ENCODE measurements around the gene TNFRSF1B. TPM values are rescaled to one million over a fixed set of nuclear protein-coding genes. Genes with fewer than 3 reads are reported as not detected.
A peak's percentile ranks its signal among the peaks of the same experiment; 100 is the strongest.

The TNFRSF1B gene
- total RNA-seq, 1 donor from 2014 or later: 98.6 TPM

- H3K4me1 Mint-ChIP-seq: peaks cover 86% of the 10 kb centered on the region
- H3K27ac Mint-ChIP-seq: peak overlapping the region; percentile 62
- intact Hi-C loops (cut with micrococcal nuclease): no loop called here
- no peaks in the 10 kb centered on the region for H3K27me3 Mint-ChIP-seq
- no peak for DNase-seq
- CTCF ChIA-PET: interaction anchor here (1.1 to 7.5 kb wide), 2 partner anchors 9 to 76 kb away, joined by 4 to 116 read pairs; no protein-coding TSS in a partner anchor
- TF ChIP-seq CTCF (IDR thresholded peaks at IDR 0.05): no peak
- H3K4me3 Mint-ChIP-seq: no peak overlapping the region
- peaks cover 61% of the 10 kb centered on the region for H3K36me3 Mint-ChIP-seq (ENCODE audit: low read depth)
- POLR2A ChIA-PET: interaction anchor here (0.7 to 1.5 kb wide), 2 partner anchors 47 to 75 kb away, joined by 4 to 5 read pairs; no protein-coding TSS in a partner anchor
- ATAC-seq (ENCODE audit: low read depth): no peak
- H3K9me3 Mint-ChIP-seq: no peaks in the 10 kb centered on the region
These were observed 33.4 kb downstream of the TNFRSF1B start for GRCh38 chr1:12200208-12200607.

GRCh38 chr1:12201352-12202189, 34.8 kb downstream of the TNFRSF1B start:
- Mint-ChIP-seq H3K27me3 (no peaks in the 10 kb centered on the region), H3K4me3 (no peak overlapping the region), H3K36me3 (ENCODE audit: low read depth) (peaks cover 65% of the 10 kb centered on the region), H3K4me1 (peaks cover 81% of the 10 kb centered on the region), H3K27ac (peak overlapping the region; percentile 68), H3K9me3 (no peaks in the 10 kb centered on the region)
- DNase-seq (no peak), ATAC-seq (ENCODE audit: low read depth) (no peak)
- ChIA-PET POLR2A (interaction anchor here (0.7 to 1.5 kb wide), 8 partner anchors 35 to 294 kb away, joined by 3 to 7 read pairs (median 4); partner anchors contain the start of gene TNFRSF1B), CTCF (interaction anchor here (1.4 to 7.5 kb wide), 2 partner anchors 13 to 77 kb away, joined by 3 to 116 read pairs; no protein-coding TSS in a partner anchor)
- TF ChIP-seq CTCF (IDR thresholded peaks at IDR 0.05): no peak
- intact Hi-C loops (cut with micrococcal nuclease): no loop called here

GRCh38 chr1:12202190-12202497, 35.4 kb downstream of the TNFRSF1B start:
- Mint-ChIP-seq H3K4me1 (peaks cover 75% of the 10 kb centered on the region), H3K27ac (peak overlapping the region; percentile 79), H3K27me3 (no peaks in the 10 kb centered on the region), H3K36me3 (ENCODE audit: low read depth) (peaks cover 66% of the 10 kb centered on the region), H3K4me3 (no peak overlapping the region), H3K9me3 (no peaks in the 10 kb centered on the region)
- no peak for TF ChIP-seq CTCF (IDR thresholded peaks at IDR 0.05)
- CTCF ChIA-PET: interaction anchor here (1.4 to 7.5 kb wide), 2 partner anchors 13 to 77 kb away, joined by 3 to 116 read pairs; no protein-coding TSS in a partner anchor
- DNase-seq (no peak), ATAC-seq (ENCODE audit: low read depth) (no peak)
- intact Hi-C loops (cut with micrococcal nuclease): no loop called here
- POLR2A ChIA-PET: interaction anchor here (0.7 to 1.5 kb wide), 8 partner anchors 35 to 295 kb away, joined by 3 to 7 read pairs (median 4); partner anchors contain the start of gene TNFRSF1B

GRCh38 chr1:12202577-12202976, 35.8 kb downstream of the TNFRSF1B start:
- Mint-ChIP-seq H3K9me3 (no peaks in the 10 kb centered on the region), H3K4me1 (peaks cover 71% of the 10 kb centered on the region), H3K27me3 (no peaks in the 10 kb centered on the region), H3K4me3 (no peak overlapping the region), H3K27ac (peak overlapping the region; percentile 79), H3K36me3 (ENCODE audit: low read depth) (peaks cover 66% of the 10 kb centered on the region)
- no peak for TF ChIP-seq CTCF (IDR thresholded peaks at IDR 0.05)
- ChIA-PET POLR2A (interaction anchor here (0.7 to 1.5 kb wide), 8 partner anchors 18 to 295 kb away, joined by 3 to 7 read pairs (median 3); partner anchors contain the start of gene TNFRSF1B), CTCF (interaction anchor here (1.4 to 9.9 kb wide), 3 partner anchors 12 to 78 kb away, joined by 3 to 261 read pairs (median 116); no protein-coding TSS in a partner anchor)
- DNase-seq (no peak), ATAC-seq (ENCODE audit: low read depth) (no peak)
- intact Hi-C loops (cut with micrococcal nuclease): no loop called here
